Urinary bladder (tissue), 4 donors: ENCODE data around the gene CAPNS2. TPM values are rescaled to one million over a fixed set of nuclear protein-coding genes. Genes with fewer than 3 reads are reported as not detected.

Experiments used
- DNase-seq: peaks from one replicate; pipeline ENCODE4 v3.0.0-alpha.2; 2015; ENCODE audit errors: extremely low spot score
- H3K27ac ChIP-seq: one replicate; pipeline ENCODE4 v1.5.1; 2013; ENCODE audit warnings: low read depth, mild to moderate bottlenecking, moderate library complexity
- H3K36me3 ChIP-seq: one replicate; pipeline ENCODE4 v1.6.1; 2013; ENCODE audit warnings: mild to moderate bottlenecking, moderate library complexity; ENCODE audit not compliant: insufficient read depth
- H3K4me1 ChIP-seq: one replicate; pipeline ENCODE4 v1.6.1; 2013; ENCODE audit warnings: mild to moderate bottlenecking, moderate library complexity; ENCODE audit not compliant: insufficient read depth
- H3K4me3 ChIP-seq: one replicate; pipeline ENCODE4 v1.5.1; 2013; ENCODE audit warnings: low read depth, low read length
- WGBS: extraction: QIAGEN DNeasy Blood & Tissue Kit; methylation state at CpG from one replicate; pipeline ENCODE4 v1.1.7; 2013; 5-methylcytosine and 5-hydroxymethylcytosine counted together
- polyA plus RNA-seq: library from polyadenylated mRNA; stranded (reverse); fragments of 200-250 nt; gene quantifications from one replicate; pipeline ENCODE4 v1.2.3, GENCODE V29; 2013
- total RNA-seq: library from RNA; depleted of rRNA; stranded (reverse); fragments of >200 nt; gene quantifications from one replicate; pipeline ENCODE4 v1.2.3, GENCODE V29; 2014
- donor health status: healthy with polysubstance abuse.
- donor health status: healthy.

Gene CAPNS2
- total and polyA plus RNA-seq, 2 donors = 3.9 to 17.9 TPM

GRCh38 chr16:55555436-55555835, 11.0 kb upstream of the CAPNS2 start:
- no peaks in the 10 kb centered on the region for H3K4me1 ChIP-seq
- no peak overlapping the region for H3K4me3 ChIP-seq
- H3K27ac ChIP-seq = no peak overlapping the region
- DNase-seq = no peak
- H3K36me3 ChIP-seq = no peaks in the 10 kb centered on the region
- 94% methylated on average over 2 of the region's 2 CpGs for WGBS

GRCh38 chr16:55557186-55557585, 9.3 kb upstream of the CAPNS2 start:
- H3K27ac ChIP-seq = peak overlapping the region; percentile 23
- no peaks in the 10 kb centered on the region for H3K4me1 ChIP-seq
- no peak overlapping the region for H3K4me3 ChIP-seq
- no peak for DNase-seq
- no peaks in the 10 kb centered on the region for H3K36me3 ChIP-seq

GRCh38 chr16:55559233-55559632, 7.3 kb upstream of the CAPNS2 start:
- DNase-seq = no peak
- Histone ChIP-seq H3K27ac (no peak overlapping the region), H3K4me1 (no peaks in the 10 kb centered on the region), H3K36me3 (no peaks in the 10 kb centered on the region), H3K4me3 (no peak overlapping the region)

- WGBS = 68% methylated on average over 1 of the region's 1 CpG
- Histone ChIP-seq H3K27ac (no peak overlapping the region), H3K4me3 (no peak overlapping the region), H3K36me3 (no peaks in the 10 kb centered on the region), H3K4me1 (no peaks in the 10 kb centered on the region)
- DNase-seq = no peak
These were observed 6.5 kb upstream of the CAPNS2 start for GRCh38 chr16:55559933-55560516.

DNA sequence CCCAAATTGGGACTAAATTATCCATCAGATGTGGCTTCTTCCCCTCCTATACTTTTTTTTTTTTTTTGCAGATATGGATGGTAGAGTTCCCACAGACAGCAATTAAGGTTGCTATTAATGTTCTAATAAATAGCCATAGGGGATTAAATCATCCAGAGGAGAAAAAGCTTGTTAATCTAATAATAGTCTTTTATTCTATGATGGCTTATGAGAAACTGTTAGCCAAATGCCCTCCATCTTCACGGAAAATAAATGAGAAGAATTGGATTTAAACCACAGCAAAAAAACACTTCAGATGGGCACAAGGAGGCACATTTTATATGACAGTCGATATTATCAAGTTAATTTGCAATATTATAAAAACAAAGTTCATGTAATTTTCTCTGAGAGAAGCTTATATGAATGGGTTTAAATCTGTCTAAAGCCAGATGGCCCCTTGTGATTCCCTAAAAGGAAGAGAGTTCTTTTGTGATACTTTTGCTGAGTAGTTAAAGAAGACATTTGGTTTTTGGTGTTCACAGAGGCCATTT, 5.1 kb upstream of the CAPNS2 start:
- H3K36me3 ChIP-seq = no peaks in the 10 kb centered on the region
- no peak overlapping the region for H3K4me3 ChIP-seq
- 96% methylated on average over 2 of the region's 2 CpGs for WGBS
- DNase-seq = no peak
- no peak overlapping the region for H3K27ac ChIP-seq
- H3K4me1 ChIP-seq = no peaks in the 10 kb centered on the region

DNA sequence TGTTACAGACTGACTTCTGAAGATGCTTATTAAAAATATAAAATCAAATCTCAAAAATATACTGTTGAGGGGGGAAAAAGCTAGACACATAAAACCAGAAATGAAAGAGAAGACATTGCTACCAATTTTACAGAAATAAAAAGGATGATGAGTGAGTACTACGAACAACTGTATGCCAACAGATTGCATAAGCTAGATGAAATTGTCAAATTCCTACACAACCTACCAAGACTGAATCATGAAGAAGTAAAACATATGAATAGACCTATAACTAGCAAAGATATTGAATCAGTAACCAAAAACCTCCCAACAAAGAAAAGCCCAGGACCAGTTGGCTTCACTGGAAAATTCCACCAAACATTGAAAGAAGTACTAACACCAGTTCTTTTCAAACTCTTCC, 3.5 kb upstream of the CAPNS2 start:
- no peak for DNase-seq
- Histone ChIP-seq H3K4me1 (no peaks in the 10 kb centered on the region), H3K4me3 (no peak overlapping the region), H3K36me3 (no peaks in the 10 kb centered on the region), H3K27ac (no peak overlapping the region)
- 94% methylated on average over 1 of the region's 1 CpG for WGBS

- Histone ChIP-seq H3K4me3 (no peak overlapping the region), H3K36me3 (no peaks in the 10 kb centered on the region), H3K4me1 (no peaks in the 10 kb centered on the region), H3K27ac (no peak overlapping the region)
- no peak for DNase-seq
- 95% methylated on average over 2 of the region's 2 CpGs for WGBS
These were observed 2.7 kb upstream of the CAPNS2 start for GRCh38 chr16:55563797-55564196.

GRCh38 chr16:55565086-55565485, 1.4 kb upstream of the CAPNS2 start:
- no peak for DNase-seq
- Histone ChIP-seq H3K4me3 (no peak overlapping the region), H3K36me3 (no peaks in the 10 kb centered on the region), H3K27ac (no peak overlapping the region), H3K4me1 (no peaks in the 10 kb centered on the region)
- WGBS = 89% methylated on average over 1 of the region's 1 CpG

GRCh38 chr16:55567382-55567781, 898 bp downstream of the CAPNS2 start:
- Histone ChIP-seq H3K4me3 (no peak overlapping the region), H3K27ac (no peak overlapping the region)
- WGBS = 82% methylated on average over 3 of the region's 3 CpGs

GRCh38 chr16:55568207-55568606, 1.7 kb downstream of the CAPNS2 start:
- Histone ChIP-seq H3K27ac (no peak overlapping the region), H3K36me3 (no peaks in the 10 kb centered on the region), H3K4me1 (no peaks in the 10 kb centered on the region), H3K4me3 (no peak overlapping the region)
- WGBS = 68% methylated on average over 3 of the region's 3 CpGs
- no peak for DNase-seq

More at GRCh38 chr16:55567382-55567781, 898 bp downstream of the CAPNS2 start:
- no peaks in the 10 kb centered on the region for H3K4me1 ChIP-seq
- H3K36me3 ChIP-seq = no peaks in the 10 kb centered on the region
- DNase-seq = no peak

- Histone ChIP-seq H3K36me3 (no peaks in the 10 kb centered on the region), H3K4me1 (no peaks in the 10 kb centered on the region), H3K4me3 (no peak overlapping the region), H3K27ac (peak overlapping the region; percentile 32)
- DNase-seq = no peak
- WGBS = 43% methylated on average over 1 of the region's 1 CpG
These were observed 2.5 kb downstream of the CAPNS2 start for GRCh38 chr16:55569025-55569424.

DNA sequence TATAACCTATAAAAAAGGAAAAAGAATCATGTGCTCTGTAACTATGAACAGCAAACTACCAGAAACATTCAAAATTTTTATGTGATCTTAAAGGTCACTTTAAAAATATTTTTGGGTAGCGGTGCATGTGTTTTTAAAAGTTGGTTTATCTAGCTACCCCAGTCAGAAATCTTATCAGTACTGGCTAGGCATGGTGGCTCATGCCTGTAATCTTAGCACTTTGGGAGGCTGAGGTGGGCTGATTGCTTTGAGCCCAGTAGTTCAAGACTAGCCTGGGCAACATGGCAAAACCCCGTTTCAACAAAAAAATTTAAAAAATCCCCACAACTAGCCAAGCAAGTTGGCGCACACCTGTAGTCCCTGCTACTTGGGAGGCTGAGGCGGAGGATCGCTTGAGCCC, 3.7 kb downstream of the CAPNS2 start:
- DNase-seq = no peak
- 76% methylated on average over 5 of the region's 5 CpGs for WGBS
- Histone ChIP-seq H3K36me3 (no peaks in the 10 kb centered on the region), H3K4me3 (no peak overlapping the region), H3K27ac (no peak overlapping the region), H3K4me1 (no peaks in the 10 kb centered on the region)

DNA sequence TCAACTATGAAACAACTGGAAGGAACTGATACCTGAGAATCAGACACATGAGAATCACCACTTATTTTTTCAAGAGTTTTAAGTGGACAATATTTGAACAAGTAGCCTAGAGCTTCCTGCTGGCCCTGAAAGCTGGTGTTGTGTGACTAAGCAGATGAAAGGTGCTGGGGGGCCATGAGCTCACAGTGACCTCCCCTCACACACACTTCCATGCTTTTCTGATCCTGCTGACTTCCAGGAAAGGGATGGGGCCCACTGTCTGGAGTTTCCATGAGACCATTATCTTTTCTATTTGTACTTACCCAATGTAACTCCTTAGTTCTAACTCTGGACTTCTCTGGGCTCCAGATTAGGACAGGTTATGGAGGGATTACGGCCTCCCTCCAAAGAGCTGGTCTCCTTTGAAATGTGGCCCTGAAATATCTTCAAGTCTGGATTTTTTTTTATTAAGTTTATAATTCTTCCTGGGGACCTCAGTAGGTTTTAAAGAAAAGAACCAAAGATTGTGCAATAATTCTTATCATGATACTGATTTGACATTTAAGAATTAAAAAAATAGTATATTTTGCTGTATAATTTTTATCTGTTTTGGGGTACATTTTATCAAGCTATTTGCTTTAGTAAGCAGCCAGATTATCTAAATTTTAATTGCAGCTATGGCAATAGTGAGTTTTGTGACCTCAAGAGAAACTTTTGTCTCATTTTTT, 4.9 kb downstream of the CAPNS2 start:
- no peak overlapping the region for H3K4me3 ChIP-seq
- H3K27ac ChIP-seq = no peak overlapping the region
- no peak for DNase-seq
- H3K36me3 ChIP-seq = no peaks in the 10 kb centered on the region
- 95% methylated on average over 1 of the region's 1 CpG for WGBS
- H3K4me1 ChIP-seq = no peaks in the 10 kb centered on the region

GRCh38 chr16:55572439-55572838, 6.0 kb downstream of the CAPNS2 start:
- Histone ChIP-seq H3K4me3 (no peak overlapping the region), H3K27ac (no peak overlapping the region), H3K36me3 (no peaks in the 10 kb centered on the region), H3K4me1 (no peaks in the 10 kb centered on the region)
- 87% methylated on average over 4 of the region's 4 CpGs for WGBS
- no peak for DNase-seq
